H9 (cell line): Measurements from ENCODE around the gene CACNB3. TPM values are rescaled to one million over a fixed set of nuclear protein-coding genes. Genes with fewer than 3 reads are reported as not detected.
"Not testable (repeated sequence)": the region's sequence is repeated elsewhere in the genome, so short reads cannot be mapped to it uniquely, and the experiment has no call there.

Experiments
- DNase-seq: peaks from one replicate; pipeline ENCODE4 v3.0.0-alpha.2; 2017
- H2AFZ ChIP-seq: one replicate; pipeline ENCODE4 v1.6.1; 2013; ENCODE audit warnings: mild to moderate bottlenecking, low read length, control low read depth, moderate library complexity
- H2AK5ac ChIP-seq: 2 replicates; pipeline ENCODE4 v1.6.1; 2013; ENCODE audit warnings: low read length, control low read depth, mixed read lengths; ENCODE audit not compliant: insufficient read length
- H2BK120ac ChIP-seq: one replicate; pipeline ENCODE4 v1.6.1; 2013; ENCODE audit warnings: low read depth, mild to moderate bottlenecking, low read length, control low read depth, inconsistent platforms; ENCODE audit not compliant: poor library complexity, severe bottlenecking
- H2BK12ac ChIP-seq: 2 replicates; pipeline ENCODE4 v1.6.1; 2013; ENCODE audit warnings: low read length, control low read depth, mixed read lengths, low read depth; ENCODE audit not compliant: insufficient read length
- H2BK15ac ChIP-seq: 2 replicates; pipeline ENCODE4 v1.6.1; 2013; ENCODE audit warnings: low read depth, low read length, control low read depth
- H2BK20ac ChIP-seq: one replicate; pipeline ENCODE4 v1.6.1; 2013; ENCODE audit warnings: low read depth, mild to moderate bottlenecking, low read length, control low read depth, inconsistent platforms; ENCODE audit not compliant: poor library complexity, severe bottlenecking
- H2BK5ac ChIP-seq: 2 replicates; pipeline ENCODE4 v1.6.1; 2013; ENCODE audit warnings: low read length, control low read depth, mixed read lengths; ENCODE audit not compliant: insufficient read length
- H3K14ac ChIP-seq: 2 replicates; pipeline ENCODE4 v1.6.1; 2013; ENCODE audit warnings: low read length, control low read depth; ENCODE audit not compliant: insufficient read depth
- H3K18ac ChIP-seq: 2 replicates; pipeline ENCODE4 v1.6.1; 2013; ENCODE audit warnings: low read depth, mild to moderate bottlenecking, mixed read lengths, low read length, control low read depth; ENCODE audit not compliant: insufficient read length
- H3K23ac ChIP-seq: 2 replicates; pipeline ENCODE4 v1.6.1; 2013; ENCODE audit warnings: low read length, control low read depth, mixed read lengths, low read depth; ENCODE audit not compliant: insufficient read length
- H3K23me2 ChIP-seq: 2 replicates; pipeline ENCODE4 v1.6.1; 2013; ENCODE audit warnings: low read depth, mild to moderate bottlenecking, mixed read lengths, low read length, control low read depth; ENCODE audit not compliant: insufficient read length, poor library complexity, severe bottlenecking
- H3K27ac ChIP-seq: 2 replicates; pipeline ENCODE4 v1.5.1; 2013; ENCODE audit warnings: low read length, control low read depth, mixed read lengths, low read depth; ENCODE audit not compliant: insufficient read length
- H3K27me3 ChIP-seq: 2 replicates; pipeline ENCODE4 v1.6.1; 2013; ENCODE audit warnings: low read length, control low read depth, inconsistent platforms; ENCODE audit not compliant: insufficient read depth
- H3K4ac ChIP-seq: 2 replicates; pipeline ENCODE4 v1.6.1; 2013; ENCODE audit warnings: low read depth, mild to moderate bottlenecking, control low read depth, inconsistent platforms, low read length, moderate library complexity
- H3K4me1 ChIP-seq: 2 replicates; pipeline ENCODE4 v1.6.1; 2013; ENCODE audit warnings: low read length, control low read depth, inconsistent platforms; ENCODE audit not compliant: insufficient read depth
- H3K4me2 ChIP-seq: 2 replicates; pipeline ENCODE4 v1.6.1; 2013; ENCODE audit warnings: low read length, control low read depth, mixed read lengths; ENCODE audit not compliant: insufficient read length, insufficient read depth
- H3K56ac ChIP-seq: 2 replicates; pipeline ENCODE4 v1.6.1; 2013; ENCODE audit warnings: low read depth, mild to moderate bottlenecking, mixed read lengths, low read length, control low read depth; ENCODE audit not compliant: insufficient read length
- H3K79me1 ChIP-seq: 2 replicates; pipeline ENCODE4 v1.6.1; 2013; ENCODE audit warnings: low read depth, mild to moderate bottlenecking, moderate library complexity, low read length, control low read depth, inconsistent platforms; ENCODE audit not compliant: insufficient read depth, poor library complexity, severe bottlenecking
- H3K79me2 ChIP-seq: 2 replicates; pipeline ENCODE4 v1.6.1; 2013; ENCODE audit warnings: low read length, control low read depth, inconsistent platforms; ENCODE audit not compliant: insufficient read depth
- H3K9ac ChIP-seq: 2 replicates; pipeline ENCODE4 v1.6.1; 2013; ENCODE audit warnings: low read length, control low read depth, mixed read lengths; ENCODE audit not compliant: insufficient read length; ENCODE audit errors: extremely low read depth
- H3K9me3 ChIP-seq: one replicate; pipeline ENCODE4 v1.6.1; 2013; ENCODE audit warnings: low read depth, low read length, inconsistent platforms; ENCODE audit not compliant: control insufficient read depth
- H3T11ph ChIP-seq: one replicate; pipeline ENCODE4 v1.6.1; 2013; ENCODE audit warnings: mild to moderate bottlenecking, low read length, control low read depth, inconsistent platforms
- H4K20me1 ChIP-seq: one replicate; pipeline ENCODE4 v1.6.1; 2013; ENCODE audit not compliant: control insufficient read depth, insufficient read length, insufficient read depth
- H4K5ac ChIP-seq: 2 replicates; pipeline ENCODE4 v1.6.1; 2013; ENCODE audit warnings: low read depth, mild to moderate bottlenecking, mixed read lengths, low read length, control low read depth; ENCODE audit not compliant: insufficient read length
- H4K8ac ChIP-seq: replicated peaks from 2 replicates; pipeline ENCODE4 v1.6.1; 2013; ENCODE audit warnings: low read length, control low read depth, mixed read lengths, low read depth; ENCODE audit not compliant: insufficient read length
- H4K91ac ChIP-seq: 2 replicates; pipeline ENCODE4 v1.6.1; 2013; ENCODE audit warnings: low read depth, mild to moderate bottlenecking, moderate library complexity, mixed read lengths, low read length, control low read depth; ENCODE audit not compliant: insufficient read length
- H3K27ac Mint-ChIP-seq, 3 experiments: 2 replicates in 2 of 3; 3 replicates in 1 of 3; pipeline ENCODE4 v1.8.0; 2020 to 2021; ENCODE audit warnings: mixed read lengths in 3 of 3, mild to moderate bottlenecking in 1 of 3, moderate library complexity in 1 of 3
- H3K27me3 Mint-ChIP-seq: 2 replicates; pipeline ENCODE4 v1.8.0; 2021; ENCODE audit warnings: low read depth, mild to moderate bottlenecking, moderate library complexity, mixed read lengths
- H3K36me3 Mint-ChIP-seq, 3 experiments: 2 replicates in 2 of 3; 3 replicates in 1 of 3; pipeline ENCODE4 v1.8.0; 2020 to 2021; ENCODE audit warnings: low read depth in 3 of 3, mixed read lengths in 3 of 3; ENCODE audit not compliant: insufficient read depth in 1 of 3
- H3K4me1 Mint-ChIP-seq, 2 experiments: 2 replicates each; pipeline ENCODE4 v1.8.0; 2020; ENCODE audit warnings: mixed read lengths in 2 of 2
- H3K4me3 Mint-ChIP-seq, 2 experiments: 2 replicates in 1 of 2; 3 replicates in 1 of 2; pipeline ENCODE4 v1.8.0; 2020 to 2021; ENCODE audit warnings: mild to moderate bottlenecking in 2 of 2, mixed read lengths in 2 of 2, moderate library complexity in 1 of 2
- H3K9me3 Mint-ChIP-seq, 2 experiments: 2 replicates in 1 of 2; 3 replicates in 1 of 2; pipeline ENCODE4 v1.8.0; 2020; ENCODE audit warnings: mild to moderate bottlenecking in 2 of 2, mixed read lengths in 2 of 2, moderate library complexity in 1 of 2
- CTCF ChIP-seq: fragments of 200-600 bp; sonication (generic); conservative IDR thresholded peaks from 3 replicates; pipeline ENCODE4 v1.8.0; 2021; ENCODE audit warnings: antibody characterized with exemption, mild to moderate bottlenecking
- WGBS: extraction: QIAGEN DNeasy Blood & Tissue Kit; methylation state at CpG from one replicate; pipeline ENCODE4 v1.1.7; 2013; ENCODE audit warnings: missing lambda C conversion rate, low lambda C conversion rate, mixed read lengths; ENCODE audit not compliant: insufficient read length; ENCODE audit errors: extremely low coverage; 5-methylcytosine and 5-hydroxymethylcytosine counted together
- total RNA-seq: library from RNA; stranded (reverse); gene quantifications from 2 replicates; pipeline ENCODE4 v1.2.1, GENCODE V29; 2021

Gene CACNB3
- total RNA-seq, 1 experiment from 2014 or later = 35.1 TPM

GRCh38 chr12:48859607-48860006, 41.3 kb downstream of the CACNB3 start:
- no peak overlapping the region for H2AFZ ChIP-seq
- no peak overlapping the region for H3K4ac ChIP-seq
- H3K27me3 Mint-ChIP-seq = no peaks in the 10 kb centered on the region
- H3K79me2 ChIP-seq = no peaks in the 10 kb centered on the region
- H3K4me1 Mint-ChIP-seq = peaks cover 21 to 23% of the 10 kb centered on the region in 2 experiments
- no peak overlapping the region for H3K56ac ChIP-seq
- no peak overlapping the region for H3K4me2 ChIP-seq
- no peak overlapping the region for H3K14ac ChIP-seq
- H2BK20ac ChIP-seq = no peak overlapping the region
- WGBS = no CpG with 5 or more reads among the region's 5 CpGs
- no peaks in the 10 kb centered on the region for H3K27me3 ChIP-seq
- H4K5ac ChIP-seq = no peak overlapping the region
- no peak overlapping the region for H2BK12ac ChIP-seq
- peaks cover 15 to 47% (median 34%) of the 10 kb centered on the region in 3 experiments; a peak in 6 of 7 replicates for H3K36me3 Mint-ChIP-seq
- no peak overlapping the region for H2BK120ac ChIP-seq
- no peak overlapping the region for H3K9ac ChIP-seq
- no peak overlapping the region for H2BK15ac ChIP-seq
- no peak overlapping the region for H3K27ac Mint-ChIP-seq
- H3K23me2 ChIP-seq = peaks cover 3% of the 10 kb centered on the region
- H3K4me1 ChIP-seq = peaks cover 8% of the 10 kb centered on the region; the same call in 1 of the 2 replicates
- no peak overlapping the region for H4K8ac ChIP-seq
- no peak overlapping the region for H3K18ac ChIP-seq
- H3K23ac ChIP-seq = no peak overlapping the region
- no peak overlapping the region for H2BK5ac ChIP-seq
- TF ChIP-seq CTCF = no peak
- H3T11ph ChIP-seq = no peak overlapping the region
- no peak overlapping the region for H3K27ac ChIP-seq
- H3K4me3 Mint-ChIP-seq = no peak overlapping the region
- peaks cover 3% of the 10 kb centered on the region for H3K79me1 ChIP-seq
- no peaks in the 10 kb centered on the region for H3K9me3 ChIP-seq
- H4K20me1 ChIP-seq = no peaks in the 10 kb centered on the region
- no peak overlapping the region for H4K91ac ChIP-seq
- no peak for DNase-seq
- H3K9me3 Mint-ChIP-seq = no peaks in the 10 kb centered on the region
- H2AK5ac ChIP-seq = no peak overlapping the region

- not testable (repeated sequence) for H3K4me2 ChIP-seq, H2BK12ac ChIP-seq
These were observed 41.9 kb downstream of the CACNB3 start for GRCh38 chr12:48860236-48860635.

More at GRCh38 chr12:48860236-48860635, 41.9 kb downstream of the CACNB3 start:
- not testable (repeated sequence) for DNase-seq, H3K18ac ChIP-seq, H4K8ac ChIP-seq, H3K79me1 ChIP-seq, H3K9me3 Mint-ChIP-seq, H3K27me3 Mint-ChIP-seq, H4K5ac ChIP-seq, H4K91ac ChIP-seq, H3K27ac Mint-ChIP-seq, H3K27me3 ChIP-seq, H3K23ac ChIP-seq, H3K23me2 ChIP-seq, H3K4ac ChIP-seq, H3K79me2 ChIP-seq, H3K4me3 Mint-ChIP-seq, H2BK20ac ChIP-seq, H2AFZ ChIP-seq, H2AK5ac ChIP-seq, H3K9ac ChIP-seq, H3K27ac ChIP-seq, H4K20me1 ChIP-seq, H3K9me3 ChIP-seq, H3K56ac ChIP-seq, H2BK15ac ChIP-seq, H3T11ph ChIP-seq, H2BK120ac ChIP-seq, H3K14ac ChIP-seq, H2BK5ac ChIP-seq
- H3K4me1 Mint-ChIP-seq = peaks cover 27 to 29% of the 10 kb centered on the region in 2 experiments
- peaks cover 12% of the 10 kb centered on the region; the same call in 1 of the 2 replicates for H3K4me1 ChIP-seq
- H3K36me3 Mint-ChIP-seq = peaks cover 15 to 47% (median 34%) of the 10 kb centered on the region in 3 experiments; a peak in 6 of 7 replicates
- no CpG with 5 or more reads among the region's 5 CpGs for WGBS
